GM18517 (cell line): Measurements from ENCODE around the gene PXN.

Experiments used
- ATAC-seq: cut with Tn5 transposase; IDR thresholded peaks from one replicate; pipeline ENCODE4 v1.9.1; 2021; ENCODE audit warnings: mild to moderate bottlenecking, moderate library complexity; ENCODE audit not compliant: unreplicated experiment

PXN gene

DNA sequence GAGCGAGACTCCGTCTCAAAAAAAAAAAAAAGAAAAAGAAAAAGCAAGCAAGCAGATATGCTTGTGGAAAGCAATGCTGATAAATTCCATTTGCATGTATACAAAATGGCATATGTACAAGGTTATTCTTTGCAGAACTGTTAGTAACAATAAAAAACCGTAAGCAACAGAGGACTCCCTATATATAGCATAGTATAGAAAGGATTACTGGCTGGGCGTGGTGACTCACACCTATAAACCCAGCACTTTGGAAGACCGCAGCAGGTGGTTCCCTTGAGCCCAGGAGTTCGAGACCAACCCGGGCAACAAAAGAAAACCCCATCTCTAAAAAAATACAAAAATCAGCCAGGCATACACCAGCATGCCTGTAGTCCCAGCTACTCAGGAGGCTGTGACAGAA, 84.6 kb downstream of the PXN start:
- no peak for ATAC-seq

GRCh38 chr12:120175537-120175936, 90.0 kb downstream of the PXN start:
- ATAC-seq, result no peak

- ATAC-seq, result no peak
Observed at GRCh38 chr12:120175062-120175461, 90.5 kb downstream of the PXN start.

GRCh38 chr12:120172053-120172452, 93.5 kb downstream of the PXN start:
- no peak for ATAC-seq

GRCh38 chr12:120170631-120171030, 94.9 kb downstream of the PXN start:
- ATAC-seq, result no peak

DNA sequence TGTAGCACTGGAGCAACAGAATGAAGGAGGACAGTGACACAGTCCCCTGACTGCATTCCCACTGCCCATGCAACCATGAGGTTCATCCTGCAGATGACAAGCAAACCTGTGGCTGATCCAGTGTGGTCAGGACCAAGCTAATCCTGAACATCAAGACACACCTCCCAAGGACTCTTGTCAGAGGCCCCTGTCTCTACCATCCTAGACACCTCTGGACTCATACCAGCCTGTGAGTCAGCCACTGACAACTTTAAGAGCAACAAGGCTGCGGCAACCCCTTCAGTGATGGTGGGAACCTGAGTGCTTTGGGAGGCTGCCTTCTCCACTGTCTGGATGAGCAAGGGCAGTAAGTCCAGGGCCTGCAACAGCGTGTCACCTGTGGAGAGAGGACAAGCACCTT, 95.6 kb downstream of the PXN start:
- no peak for ATAC-seq

GRCh38 chr12:120168337-120168736, 97.2 kb downstream of the PXN start:
- no peak for ATAC-seq

GRCh38 chr12:120167529-120168095, 97.9 kb downstream of the PXN start:
- ATAC-seq, result no peak

GRCh38 chr12:120164293-120164692, 101.2 kb downstream of the PXN start:
- no peak for ATAC-seq

GRCh38 chr12:120162763-120163162, 102.8 kb downstream of the PXN start:
- ATAC-seq, result no peak

DNA sequence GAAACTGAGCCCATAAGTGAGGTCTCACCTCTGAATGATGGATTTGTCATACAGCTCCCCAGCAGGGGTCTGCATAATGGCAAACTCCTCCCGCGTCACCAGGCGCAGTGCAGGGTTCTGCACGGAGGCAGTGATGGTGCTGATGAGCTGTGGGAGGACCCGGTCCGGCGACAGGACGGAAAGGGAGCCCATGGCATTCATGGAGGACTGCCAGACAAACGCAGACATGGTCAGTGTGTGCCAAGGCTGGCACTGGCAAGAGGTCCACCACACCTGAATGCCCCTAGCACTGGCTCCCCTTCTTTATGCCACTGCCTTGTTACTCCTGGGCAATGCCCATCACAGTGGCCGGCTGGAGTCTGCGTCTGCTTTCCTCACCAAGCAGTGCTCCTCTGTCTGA, 103.7 kb downstream of the PXN start:
- ATAC-seq, result no peak
